Stimulated activated CD4-positive, alpha-beta T cell treated with anti-CD3 and anti-CD28 coated beads, TNF-alpha, amount 100 ng/mL, for 48 hours (primary cell): Measurements from ENCODE around the gene RABGAP1L.

Experiments used
- DNase-seq, 3 donors: peaks; one replicate each; pipeline ENCODE4 v3.0.0-alpha.2; 2020; ENCODE audit warnings: low read depth in 3 of 3

RABGAP1L gene

GRCh38 chr1:174935961-174936727, 776.8 kb downstream of the RABGAP1L start:
- no peak for DNase-seq

GRCh38 chr1:174938281-174939007, 779.1 kb downstream of the RABGAP1L start:
- no peak for DNase-seq

DNA sequence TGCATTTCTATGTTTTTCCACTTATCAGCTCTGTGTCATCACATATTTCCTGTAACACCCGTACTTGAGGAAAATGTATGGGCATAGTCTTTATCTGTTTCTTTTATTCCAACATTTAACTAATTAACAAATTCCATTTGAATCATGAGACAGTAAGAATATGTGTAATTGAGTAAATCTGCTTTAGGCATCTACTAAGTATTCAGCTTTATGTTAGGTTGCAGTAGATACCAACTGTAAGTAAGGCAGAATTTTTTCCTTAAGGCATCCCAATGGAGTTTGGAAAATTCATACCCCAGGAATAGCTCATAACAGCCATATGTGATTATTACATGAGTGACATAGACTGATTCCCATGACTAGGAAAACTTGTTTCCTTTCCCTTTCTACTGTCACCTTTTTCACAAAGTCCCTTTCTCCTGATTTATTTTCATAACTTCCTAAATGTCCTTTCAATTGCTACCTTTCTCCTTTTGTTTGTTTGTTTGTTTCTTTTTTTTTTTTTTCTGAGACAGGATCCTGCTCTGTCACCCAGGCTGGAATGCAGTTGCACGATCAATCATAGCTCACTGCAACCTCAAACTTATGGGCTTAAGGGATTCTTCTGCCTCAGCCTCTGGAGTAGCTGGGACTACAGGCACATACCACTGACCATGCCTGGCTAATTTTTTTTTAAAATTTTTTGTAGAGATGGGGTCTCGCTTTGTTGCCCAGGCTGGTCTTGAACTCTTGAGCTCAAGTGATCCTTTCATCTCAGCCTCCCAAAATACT, 780.6 kb downstream of the RABGAP1L start:
- DNase-seq: no peak

GRCh38 chr1:174940646-174941175, 781.4 kb downstream of the RABGAP1L start:
- DNase-seq: no peak

- no peak for DNase-seq
Observed at GRCh38 chr1:174942547-174943255, 783.4 kb downstream of the RABGAP1L start.

- no peak for DNase-seq
Observed at GRCh38 chr1:174946031-174946430, 786.7 kb downstream of the RABGAP1L start.

DNA sequence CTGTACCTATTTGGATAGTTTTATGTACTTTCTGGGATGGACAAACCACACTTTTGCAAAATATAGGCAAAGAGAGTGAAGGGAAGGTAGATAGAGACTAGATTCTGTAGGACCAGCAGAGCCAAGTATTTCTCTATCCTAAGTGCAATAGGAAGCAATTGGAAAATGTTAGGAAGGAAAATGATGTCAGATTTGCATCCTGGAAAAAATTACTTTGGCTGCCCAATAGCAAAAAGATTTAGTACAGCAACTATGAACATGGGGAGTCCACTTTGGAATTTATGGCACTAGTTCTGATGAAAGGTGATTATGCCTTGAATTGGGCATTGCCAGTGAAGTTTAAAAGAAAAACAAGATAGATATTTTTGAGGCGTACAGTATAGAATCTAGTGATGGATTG, 789.7 kb downstream of the RABGAP1L start:
- DNase-seq: no peak

DNA sequence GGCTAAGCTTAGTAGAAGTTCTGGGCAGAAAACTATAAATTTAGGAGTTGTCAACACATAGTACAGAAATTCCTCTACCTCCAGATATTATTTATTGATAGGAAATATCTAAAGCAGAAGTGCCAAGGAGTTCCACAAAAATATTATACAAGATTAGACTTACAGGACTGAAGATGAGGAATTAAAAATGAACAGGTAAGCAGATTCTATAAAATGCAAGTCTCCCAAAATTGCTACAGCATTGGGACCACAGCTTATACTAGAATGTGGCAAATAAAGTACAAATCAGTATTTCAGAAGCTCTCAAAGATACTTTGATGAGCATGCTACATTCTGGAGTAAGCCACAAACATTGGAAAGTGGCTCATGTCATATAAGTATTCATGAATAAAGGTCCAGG, 790.3 kb downstream of the RABGAP1L start:
- DNase-seq: no peak

- no peak for DNase-seq
Observed at GRCh38 chr1:174953285-174954072, 794.2 kb downstream of the RABGAP1L start.

DNA sequence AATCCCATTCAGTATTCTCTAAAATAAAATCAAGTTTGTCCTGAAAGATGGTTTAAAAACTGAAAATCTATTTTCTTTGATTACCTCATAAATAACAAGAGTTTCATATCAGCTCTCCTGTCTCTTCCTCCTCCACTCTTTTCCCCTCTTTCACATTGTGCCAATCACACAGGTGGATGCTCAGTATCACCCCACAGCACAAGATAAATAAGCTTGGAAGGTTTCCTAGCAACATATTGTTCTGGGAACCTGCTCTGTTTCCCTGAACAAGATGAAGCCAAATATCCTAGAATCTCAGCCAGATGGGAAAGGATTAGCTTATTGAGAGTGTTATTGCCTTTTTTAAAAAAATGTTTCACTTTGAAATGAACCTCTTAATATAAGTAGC, 794.7 kb downstream of the RABGAP1L start:
- DNase-seq: no peak

DNA sequence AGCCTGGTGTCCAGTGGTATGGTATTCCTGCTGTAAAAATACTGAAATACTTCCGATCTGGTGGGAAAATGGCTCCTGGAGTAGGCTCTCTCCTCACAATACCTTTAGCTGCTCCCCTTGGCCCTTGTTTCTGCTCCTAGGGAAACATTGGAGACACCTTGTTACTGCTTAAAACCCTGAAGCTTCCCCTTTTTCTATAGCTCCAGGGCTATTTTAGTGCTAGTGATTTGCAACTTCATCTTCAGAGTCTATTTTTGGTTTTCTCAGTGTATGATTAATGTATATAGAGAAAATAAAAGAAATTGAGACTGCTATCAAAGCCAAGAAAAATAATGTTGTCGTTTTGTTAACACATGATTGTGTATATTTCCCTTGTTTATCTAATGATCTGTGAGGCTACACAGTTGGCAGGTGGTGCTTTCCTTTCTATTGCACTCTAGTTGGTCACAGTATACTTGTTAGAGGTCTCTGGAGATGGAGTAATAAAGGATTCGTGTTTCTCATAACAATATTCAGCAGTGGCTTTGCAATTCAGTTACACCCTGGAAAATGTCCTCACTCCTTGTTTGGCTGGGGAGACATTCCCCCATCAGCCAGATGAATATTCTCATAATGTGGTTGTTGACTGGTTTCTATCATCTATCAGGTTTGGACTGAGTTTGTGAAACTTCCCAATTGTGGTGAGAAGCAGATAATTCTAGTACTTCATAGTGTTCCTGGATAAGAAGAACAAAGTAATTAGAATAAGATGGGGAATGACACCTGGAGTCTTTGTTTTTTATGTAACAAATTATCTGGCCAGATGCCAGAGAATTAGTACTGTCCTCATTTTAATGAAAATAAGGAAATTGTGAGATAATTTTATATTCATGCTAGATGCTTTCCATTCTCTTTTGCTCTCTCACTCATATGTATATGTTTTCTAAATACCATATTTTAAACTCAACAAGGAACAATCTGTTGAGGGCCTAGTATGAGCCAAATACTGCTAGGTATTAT, 795.6 kb downstream of the RABGAP1L start:
- DNase-seq: no peak

DNA sequence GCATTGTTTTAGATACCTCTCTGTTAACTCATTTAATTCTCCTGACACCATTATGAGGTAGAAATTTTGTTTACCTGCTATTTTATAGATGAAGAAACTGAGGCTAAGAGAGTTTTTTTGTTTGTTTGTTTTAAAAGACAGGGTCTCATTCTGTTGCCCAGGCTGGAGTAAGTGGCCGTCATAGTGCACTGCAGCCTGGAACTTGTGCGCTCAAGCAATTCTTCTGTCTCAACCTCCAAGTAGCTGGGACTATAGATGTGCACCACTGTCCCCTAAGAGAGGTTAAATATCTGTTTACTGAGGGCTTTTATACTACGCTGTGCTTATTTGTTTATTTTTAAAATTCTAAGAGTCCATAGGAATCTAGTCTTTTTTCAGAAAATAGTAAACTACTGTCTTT, 796.8 kb downstream of the RABGAP1L start:
- no peak for DNase-seq

- DNase-seq: no peak
Observed at GRCh38 chr1:174956976-174957375, 797.7 kb downstream of the RABGAP1L start.

DNA sequence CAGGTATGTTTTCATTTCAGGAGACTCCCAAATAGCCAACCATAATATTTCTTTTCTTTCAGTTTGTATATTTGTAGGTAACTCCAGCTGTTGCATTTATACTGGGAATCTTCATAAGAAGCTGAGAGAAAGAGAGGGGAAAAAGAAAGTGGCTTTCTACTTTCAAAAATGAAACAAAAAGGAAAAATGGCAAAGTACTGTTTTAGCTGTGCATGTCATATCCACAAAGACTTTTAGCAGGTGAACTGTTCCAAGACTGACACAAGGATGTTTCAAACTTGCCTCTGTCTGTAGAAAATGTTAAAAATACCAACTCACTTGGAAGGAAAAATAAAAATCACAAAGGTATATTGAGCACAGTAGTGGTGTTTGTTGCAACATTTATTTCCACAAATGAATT, 798.5 kb downstream of the RABGAP1L start:
- DNase-seq: no peak

GRCh38 chr1:174958396-174958795, 799.1 kb downstream of the RABGAP1L start:
- no peak for DNase-seq

DNA sequence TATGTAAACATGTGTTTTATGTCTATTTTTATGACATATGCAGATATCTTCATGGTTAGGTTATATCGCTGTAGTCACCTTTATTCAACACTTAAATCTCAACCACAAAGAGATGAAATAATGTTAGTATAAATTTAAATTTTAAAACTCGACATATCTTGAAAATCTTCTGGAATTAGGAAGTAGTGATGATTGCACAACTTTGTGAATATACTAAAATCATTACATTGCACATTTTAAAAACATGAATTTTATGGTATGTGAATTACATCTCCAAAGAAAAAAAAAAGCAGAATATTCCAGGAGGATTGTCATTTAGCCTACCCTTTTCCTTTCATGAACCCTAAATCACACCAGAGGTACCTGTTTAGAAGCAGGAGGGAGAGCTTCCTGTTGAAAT, 801.0 kb downstream of the RABGAP1L start:
- no peak for DNase-seq

DNA sequence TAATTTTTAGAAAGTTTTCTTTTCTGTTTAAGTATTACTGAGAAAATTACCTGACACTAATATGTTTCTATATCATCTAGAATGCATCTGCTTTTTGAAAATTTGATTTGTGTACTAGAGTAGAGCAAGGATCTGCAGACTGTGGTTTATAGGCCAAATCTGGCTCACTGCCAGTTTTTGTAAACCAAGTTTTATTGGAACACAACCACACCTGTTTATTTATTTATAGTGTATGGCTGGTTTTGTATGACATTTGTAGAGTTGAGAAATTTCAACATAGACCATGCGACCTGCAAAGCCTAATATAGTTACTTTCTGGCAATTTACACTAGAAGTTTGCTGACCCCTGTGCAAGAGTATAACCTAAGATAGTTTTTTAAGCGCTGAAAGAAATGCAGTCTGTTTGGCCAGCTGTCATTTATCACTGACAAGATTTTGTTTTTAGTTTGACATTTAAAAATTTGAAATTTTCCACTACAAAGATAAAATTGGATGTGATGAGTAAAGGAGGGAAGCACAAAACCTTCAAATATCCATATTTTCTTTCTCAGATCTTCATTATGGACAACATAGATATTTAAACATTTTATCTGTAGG, 804.3 kb downstream of the RABGAP1L start:
- no peak for DNase-seq

GRCh38 chr1:174964261-174964971, 805.1 kb downstream of the RABGAP1L start:
- DNase-seq: no peak

- no peak for DNase-seq
Observed at GRCh38 chr1:174964972-174965361, 805.6 kb downstream of the RABGAP1L start.
